Measurements from ENCODE around the gene CYP4V2. TPM values are rescaled to one million over a fixed set of nuclear protein-coding genes. Genes with fewer than 3 reads are reported as not detected.

CYP4V2 gene
- total and polyA plus RNA-seq, 3 experiments from 2014 or later, result 10.9 to 30.1 (median 11.8) TPM

DNA sequence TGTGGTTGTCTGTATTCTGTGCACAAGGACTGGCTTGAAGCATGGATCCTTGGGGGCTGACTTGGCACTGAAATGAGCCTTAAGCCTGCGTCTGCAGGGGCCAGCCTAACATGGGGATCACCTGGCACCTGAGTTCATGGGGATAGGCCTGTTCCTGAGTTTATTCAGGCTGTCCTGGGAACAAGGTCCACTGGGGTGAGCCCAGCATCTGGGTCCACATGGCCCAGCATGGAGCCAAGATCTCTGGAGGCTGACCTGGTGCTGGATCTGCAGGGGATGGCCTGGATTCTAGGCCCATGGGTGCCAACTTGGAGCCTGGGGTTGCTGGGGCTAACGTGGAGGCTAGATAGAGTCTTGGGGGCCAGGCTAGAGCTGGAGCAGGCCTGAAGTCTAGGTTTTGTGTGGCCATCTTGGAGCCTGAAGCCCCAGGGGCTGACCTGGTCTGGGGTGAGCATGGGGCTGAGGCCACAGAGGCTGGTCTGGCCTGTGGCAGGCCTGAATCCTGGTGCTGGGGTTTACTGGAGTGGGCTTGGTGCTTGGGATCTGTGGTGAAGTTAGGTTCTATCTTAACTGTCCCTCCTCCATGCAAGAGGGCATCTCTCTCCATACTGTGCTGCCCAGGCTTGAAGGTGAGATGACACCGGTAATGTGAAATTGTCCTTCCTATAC lies 35.3 kb downstream of the CYP4V2 start:
- Histone ChIP-seq H3K4me1 (ENCODE audit: insufficient read depth, low read length) (no peaks in the 10 kb centered on the region), H3K27ac (ENCODE audit: low read depth, low read length) (no peak overlapping the region), H3K36me3 (ENCODE audit: insufficient read depth, low read length) (no peaks in the 10 kb centered on the region), H3K27me3 (ENCODE audit: insufficient read depth, low read length, poor library complexity, severe bottlenecking) (no peaks in the 10 kb centered on the region), H3K9me3 (ENCODE audit: low read length) (peaks cover 4% of the 10 kb centered on the region), H3K4me3 (ENCODE audit: low read length) (no peak overlapping the region)
- Mint-ChIP-seq H3K4me3 (no peak overlapping the region), H3K4me1 (no peaks in the 10 kb centered on the region), H3K9me3 (peaks cover 8 to 34% (median 31%) of the 10 kb centered on the region in 5 donors), H3K27ac (no peak overlapping the region), H3K27me3 (peaks cover 6 to 11% of the 10 kb centered on the region in 2 donors), H3K36me3 (peaks cover 10 to 42% (median 20%) of the 10 kb centered on the region in 3 donors)
- ChIA-PET CTCF (no interaction called here), POLR2A (no interaction called here)
- no peak for DNase-seq

DNA sequence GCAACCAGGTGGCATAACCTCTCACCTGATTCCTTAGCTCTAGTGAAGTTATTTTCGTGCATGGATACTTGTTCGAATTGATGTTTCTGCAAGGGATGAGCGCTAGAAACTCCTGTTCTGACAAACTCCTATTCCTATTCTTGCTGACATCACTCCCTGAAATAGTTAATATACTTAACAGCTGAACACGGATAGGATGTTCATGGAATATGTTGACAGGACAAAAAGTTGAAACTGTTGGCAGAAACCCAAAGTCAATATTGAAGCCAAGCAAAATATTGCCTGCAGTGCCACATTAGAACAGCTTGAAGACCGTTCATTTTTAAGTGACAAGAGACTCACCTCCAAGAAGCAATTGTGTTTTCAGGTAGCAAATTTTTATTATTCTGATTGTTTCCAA lies 35.9 kb downstream of the CYP4V2 start, which contains the start of gene KLKB1:
TSS of gene KLKB1 (plus strand) at position 287 of the 400 bp plus-strand sequence. CDS start 689 bp downstream, outside the sequence.
- H3K27ac Mint-ChIP-seq, result no peak within 1 kb of the TSS
- no peaks in the 10 kb centered on the region for H3K4me1 Mint-ChIP-seq
- Histone ChIP-seq H3K27ac (ENCODE audit: low read depth, low read length) (no peak within 1 kb of the TSS), H3K4me3 (ENCODE audit: low read length) (no peak within 1 kb of the TSS), H3K36me3 (ENCODE audit: insufficient read depth, low read length) (no peaks in the 10 kb centered on the region), H3K9me3 (ENCODE audit: low read length) (peaks cover 4% of the 10 kb centered on the region), H3K27me3 (ENCODE audit: insufficient read depth, low read length, poor library complexity, severe bottlenecking) (no peaks in the 10 kb centered on the region), H3K4me1 (ENCODE audit: insufficient read depth, low read length) (no peaks in the 10 kb centered on the region)
- ChIA-PET CTCF (no interaction called here), POLR2A (no interaction called here)
- peaks cover 6 to 11% of the 10 kb centered on the region in 2 donors for H3K27me3 Mint-ChIP-seq
- no peak for DNase-seq
- H3K36me3 Mint-ChIP-seq, result peaks cover 10 to 42% (median 22%) of the 10 kb centered on the region in 3 donors
- H3K4me3 Mint-ChIP-seq, result no peak within 1 kb of the TSS
- H3K9me3 Mint-ChIP-seq, result peaks cover 8 to 34% (median 31%) of the 10 kb centered on the region in 5 donors

DNA sequence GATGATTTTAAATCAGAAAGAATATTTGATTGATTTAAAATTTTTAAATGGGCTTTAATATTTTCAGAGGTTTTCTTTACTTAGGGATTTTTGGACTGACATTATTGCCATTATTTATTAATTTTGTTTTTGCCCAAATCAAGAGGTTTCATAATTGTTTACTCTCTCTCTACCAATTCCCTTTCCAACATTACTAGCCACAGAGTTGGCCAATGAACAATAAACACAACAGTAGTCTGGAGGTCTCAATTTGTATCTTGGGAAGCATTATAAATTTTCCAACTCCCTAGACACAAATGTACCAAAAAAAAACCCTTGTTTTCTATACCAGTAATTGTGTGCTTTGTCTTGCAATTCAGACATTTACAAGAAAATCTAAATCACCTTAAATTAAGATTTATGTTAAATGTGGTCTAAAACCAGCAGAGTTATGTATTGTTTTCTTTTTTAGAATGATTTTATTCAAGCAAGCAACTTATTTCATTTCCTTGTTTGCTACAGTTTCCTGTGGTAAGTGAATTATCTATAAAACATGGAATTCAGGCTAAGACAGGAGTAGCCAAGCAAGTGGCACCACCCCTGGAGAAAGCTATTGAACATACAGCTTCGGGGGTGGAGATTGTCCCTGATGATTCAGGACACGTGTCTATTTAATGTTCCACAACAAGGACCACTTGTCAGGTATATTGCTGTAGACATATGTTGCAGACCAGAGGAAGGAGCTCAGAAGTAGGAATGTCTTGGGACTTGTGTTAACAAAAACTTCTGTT lies 36.6 kb downstream of the CYP4V2 start:
- DNase-seq, result no peak
- H3K4me1 ChIP-seq (ENCODE audit: insufficient read depth, low read length), result no peaks in the 10 kb centered on the region
- CTCF ChIA-PET, result no interaction called here
- no peaks in the 10 kb centered on the region for H3K27me3 ChIP-seq (ENCODE audit: insufficient read depth, low read length, poor library complexity, severe bottlenecking)
- Mint-ChIP-seq H3K36me3 (peaks cover 6 to 37% (median 25%) of the 10 kb centered on the region in 3 donors), H3K9me3 (peaks cover 8 to 33% (median 30%) of the 10 kb centered on the region in 5 donors), H3K27me3 (peaks cover 6 to 9% of the 10 kb centered on the region in 2 donors), H3K27ac (no peak overlapping the region), H3K4me3 (no peak overlapping the region), H3K4me1 (no peaks in the 10 kb centered on the region)
- H3K9me3 ChIP-seq (ENCODE audit: low read length), result peaks cover 4% of the 10 kb centered on the region
- H3K36me3 ChIP-seq (ENCODE audit: insufficient read depth, low read length), result no peaks in the 10 kb centered on the region
- H3K27ac ChIP-seq (ENCODE audit: low read depth, low read length), result no peak overlapping the region
- H3K4me3 ChIP-seq (ENCODE audit: low read length), result no peak overlapping the region
- POLR2A ChIA-PET, result no interaction called here

DNA sequence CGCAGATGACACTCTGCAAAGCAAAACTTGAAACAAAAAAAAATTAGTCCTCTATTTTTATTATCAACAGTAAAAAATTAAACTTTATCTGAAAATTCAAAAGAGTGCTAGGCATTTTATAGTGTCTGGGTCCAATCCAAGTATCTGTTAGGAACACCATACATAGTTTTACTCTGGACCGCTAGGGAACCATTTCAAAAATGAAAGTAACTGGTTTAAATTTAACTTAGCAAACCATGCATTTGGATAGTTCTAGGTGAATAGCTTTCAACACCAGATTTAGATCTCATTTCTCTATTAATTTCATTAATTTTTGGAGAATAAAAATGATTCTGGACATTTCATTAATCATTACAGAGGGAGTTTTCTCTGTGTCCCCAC lies 37.1 kb downstream of the CYP4V2 start:
- DNase-seq, result no peak
- H3K4me3 ChIP-seq (ENCODE audit: low read length), result no peak overlapping the region
- Mint-ChIP-seq H3K9me3 (peaks cover 8 to 27% (median 25%) of the 10 kb centered on the region in 5 donors), H3K36me3 (peaks cover 2 to 31% (median 19%) of the 10 kb centered on the region in 3 donors), H3K27ac (no peak overlapping the region), H3K4me1 (no peaks in the 10 kb centered on the region), H3K27me3 (peaks cover 3 to 6% of the 10 kb centered on the region in 2 donors), H3K4me3 (no peak overlapping the region)
- H3K4me1 ChIP-seq (ENCODE audit: insufficient read depth, low read length), result no peaks in the 10 kb centered on the region
- no peaks in the 10 kb centered on the region for H3K36me3 ChIP-seq (ENCODE audit: insufficient read depth, low read length)
- peaks cover 4% of the 10 kb centered on the region for H3K9me3 ChIP-seq (ENCODE audit: low read length)
- no peak overlapping the region for H3K27ac ChIP-seq (ENCODE audit: low read depth, low read length)
- ChIA-PET POLR2A (interaction anchor here (0.8 kb wide), 1 partner anchor 18 kb away, joined by 3 read pairs; no protein-coding TSS in a partner anchor), CTCF (no interaction called here)
- no peaks in the 10 kb centered on the region for H3K27me3 ChIP-seq (ENCODE audit: insufficient read depth, low read length, poor library complexity, severe bottlenecking)

DNA sequence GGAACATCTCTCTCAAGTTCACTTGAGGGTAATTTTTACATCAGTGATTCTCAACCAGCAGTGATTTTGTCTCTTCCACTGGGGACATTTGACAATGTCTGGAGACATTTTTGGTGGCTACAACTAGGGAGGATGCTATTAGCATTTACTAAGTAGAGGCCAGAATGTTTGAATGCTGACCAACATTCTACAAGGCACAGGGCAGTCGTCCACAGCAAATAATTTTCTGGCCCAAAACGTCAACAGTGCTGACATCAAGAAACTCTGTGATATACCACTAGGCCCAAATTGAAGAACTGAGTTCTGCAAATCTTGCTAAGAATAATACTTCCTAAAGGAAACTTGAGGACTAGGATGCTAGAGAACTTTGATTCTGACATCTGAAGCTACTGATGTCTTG lies 43.0 kb downstream of the CYP4V2 start:
- Histone ChIP-seq H3K36me3 (ENCODE audit: insufficient read depth, low read length) (no peaks in the 10 kb centered on the region), H3K4me3 (ENCODE audit: low read length) (no peak overlapping the region), H3K27ac (ENCODE audit: low read depth, low read length) (no peak overlapping the region), H3K4me1 (ENCODE audit: insufficient read depth, low read length) (no peaks in the 10 kb centered on the region), H3K27me3 (ENCODE audit: insufficient read depth, low read length, poor library complexity, severe bottlenecking) (no peaks in the 10 kb centered on the region), H3K9me3 (ENCODE audit: low read length) (no peaks in the 10 kb centered on the region)
- H3K4me1 Mint-ChIP-seq, result no peaks in the 10 kb centered on the region
- ChIA-PET CTCF (no interaction called here), POLR2A (no interaction called here)
- no peaks in the 10 kb centered on the region for H3K9me3 Mint-ChIP-seq
- DNase-seq, result no peak
- H3K36me3 Mint-ChIP-seq, result peaks cover 0 to 11% (median 0%) of the 10 kb centered on the region in 3 donors
- H3K4me3 Mint-ChIP-seq, result no peak overlapping the region
- H3K27ac Mint-ChIP-seq, result no peak overlapping the region
- no peaks in the 10 kb centered on the region for H3K27me3 Mint-ChIP-seq

GRCh38 chr4:186236126-186236525 lies 44.8 kb downstream of the CYP4V2 start:
- H3K4me3 Mint-ChIP-seq, result no peak overlapping the region
- peaks cover 2 to 11% (median 7%) of the 10 kb centered on the region in 3 donors for H3K36me3 Mint-ChIP-seq
- H3K27me3 ChIP-seq (ENCODE audit: insufficient read depth, low read length, poor library complexity, severe bottlenecking), result no peaks in the 10 kb centered on the region
- no peaks in the 10 kb centered on the region for H3K27me3 Mint-ChIP-seq
- H3K4me1 ChIP-seq (ENCODE audit: insufficient read depth, low read length), result no peaks in the 10 kb centered on the region
- no peak for DNase-seq
- no peak overlapping the region for H3K27ac Mint-ChIP-seq
- H3K4me3 ChIP-seq (ENCODE audit: low read length), result no peak overlapping the region
- no peaks in the 10 kb centered on the region for H3K9me3 ChIP-seq (ENCODE audit: low read length)
- CTCF ChIA-PET, result no interaction called here
- H3K4me1 Mint-ChIP-seq, result no peaks in the 10 kb centered on the region
- no peaks in the 10 kb centered on the region for H3K9me3 Mint-ChIP-seq
- H3K36me3 ChIP-seq (ENCODE audit: insufficient read depth, low read length), result no peaks in the 10 kb centered on the region
- POLR2A ChIA-PET, result no interaction called here
- no peak overlapping the region for H3K27ac ChIP-seq (ENCODE audit: low read depth, low read length)

GRCh38 chr4:186240452-186240847 lies 49.1 kb downstream of the CYP4V2 start:
- H3K9me3 ChIP-seq (ENCODE audit: low read length), result no peaks in the 10 kb centered on the region
- no peaks in the 10 kb centered on the region for H3K36me3 ChIP-seq (ENCODE audit: insufficient read depth, low read length)
- H3K4me1 ChIP-seq (ENCODE audit: insufficient read depth, low read length), result no peaks in the 10 kb centered on the region
- POLR2A ChIA-PET, result no interaction called here
- no peaks in the 10 kb centered on the region for H3K27me3 Mint-ChIP-seq
- H3K27ac ChIP-seq (ENCODE audit: low read depth, low read length), result no peak overlapping the region
- H3K9me3 Mint-ChIP-seq, result peaks cover 0 to 2% (median 0%) of the 10 kb centered on the region in 5 donors
- H3K27ac Mint-ChIP-seq, result no peak overlapping the region
- H3K4me1 Mint-ChIP-seq, result no peaks in the 10 kb centered on the region
- no peak overlapping the region for H3K4me3 Mint-ChIP-seq
- no peak overlapping the region for H3K4me3 ChIP-seq (ENCODE audit: low read length)
- DNase-seq, result no peak
- H3K27me3 ChIP-seq (ENCODE audit: insufficient read depth, low read length, poor library complexity, severe bottlenecking), result no peaks in the 10 kb centered on the region
- CTCF ChIA-PET, result no interaction called here
- peaks cover 2 to 7% (median 2%) of the 10 kb centered on the region in 3 donors for H3K36me3 Mint-ChIP-seq

GRCh38 chr4:186240848-186241491 lies 49.6 kb downstream of the CYP4V2 start:
- H3K27me3 ChIP-seq (ENCODE audit: insufficient read depth, low read length, poor library complexity, severe bottlenecking), result no peaks in the 10 kb centered on the region
- H3K4me1 Mint-ChIP-seq, result no peaks in the 10 kb centered on the region
- H3K9me3 Mint-ChIP-seq, result peaks cover 0 to 3% (median 2%) of the 10 kb centered on the region in 5 donors

More at GRCh38 chr4:186240848-186241491, 49.6 kb downstream of the CYP4V2 start:
- Histone ChIP-seq H3K4me3 (ENCODE audit: low read length) (no peak overlapping the region), H3K4me1 (ENCODE audit: insufficient read depth, low read length) (no peaks in the 10 kb centered on the region), H3K9me3 (ENCODE audit: low read length) (no peaks in the 10 kb centered on the region), H3K27ac (ENCODE audit: low read depth, low read length) (no peak overlapping the region), H3K36me3 (ENCODE audit: insufficient read depth, low read length) (no peaks in the 10 kb centered on the region)
- Mint-ChIP-seq H3K27ac (peak overlapping the region in 1 of 8 donors; percentile 49), H3K36me3 (peaks cover 2 to 7% (median 2%) of the 10 kb centered on the region in 3 donors), H3K4me3 (no peak overlapping the region), H3K27me3 (no peaks in the 10 kb centered on the region)
- CTCF ChIA-PET, result no interaction called here
- POLR2A ChIA-PET, result no interaction called here
- DNase-seq, result no peak
